Stimulated activated naive CD8-positive, alpha-beta T cell treated with anti-CD3 and anti-CD28 coated beads, Interleukin-15, Interleukin-2, amounts not matched to agents 100 ng/mL and 50 ng/mL, for 24 hours (primary cell): Measurements from ENCODE around the gene RBM20.

ENCODE experiments used
- H3K27ac Mint-ChIP-seq: one replicate; pipeline ENCODE4 v1.8.0; 2021; ENCODE audit warnings: mild to moderate bottlenecking, mixed read lengths
- H3K27me3 Mint-ChIP-seq: one replicate; pipeline ENCODE4 v1.8.0; 2021; ENCODE audit warnings: mixed read lengths
- H3K36me3 Mint-ChIP-seq: one replicate; pipeline ENCODE4 v1.8.0; 2021; ENCODE audit warnings: low read depth, mixed read lengths
- H3K4me1 Mint-ChIP-seq: one replicate; pipeline ENCODE4 v1.8.0; 2021; ENCODE audit warnings: low read depth, mixed read lengths
- H3K4me3 Mint-ChIP-seq: one replicate; pipeline ENCODE4 v1.8.0; 2021; ENCODE audit warnings: mild to moderate bottlenecking, mixed read lengths
- H3K9me3 Mint-ChIP-seq: one replicate; pipeline ENCODE4 v1.8.0; 2021; ENCODE audit warnings: mixed read lengths

Gene RBM20

DNA sequence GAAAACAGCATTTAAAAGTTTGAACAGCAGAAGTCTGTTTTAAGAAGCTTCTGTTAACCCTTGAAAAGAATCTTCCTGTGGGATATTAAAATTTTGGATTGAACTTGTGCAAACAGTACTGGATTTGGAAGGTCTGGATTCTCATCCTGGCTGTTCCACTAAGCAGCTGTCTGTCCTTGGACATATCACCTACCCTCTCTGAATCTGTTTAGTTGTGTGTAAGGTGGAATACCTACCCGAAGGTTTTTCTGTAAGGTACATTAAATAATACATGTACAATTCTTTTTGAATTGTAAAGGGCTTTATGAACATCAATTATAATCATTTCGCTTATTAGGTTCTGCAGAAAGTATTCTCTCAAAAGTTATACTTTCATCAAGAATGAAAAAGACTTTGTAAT, 229.8 kb downstream of the RBM20 start:
- Mint-ChIP-seq H3K27ac (peak overlapping the region; percentile 85), H3K36me3 (peaks cover 18% of the 10 kb centered on the region), H3K4me3 (peak overlapping the region; percentile 87), H3K4me1 (peaks cover 76% of the 10 kb centered on the region), H3K27me3 (no peaks in the 10 kb centered on the region), H3K9me3 (no peaks in the 10 kb centered on the region)

DNA sequence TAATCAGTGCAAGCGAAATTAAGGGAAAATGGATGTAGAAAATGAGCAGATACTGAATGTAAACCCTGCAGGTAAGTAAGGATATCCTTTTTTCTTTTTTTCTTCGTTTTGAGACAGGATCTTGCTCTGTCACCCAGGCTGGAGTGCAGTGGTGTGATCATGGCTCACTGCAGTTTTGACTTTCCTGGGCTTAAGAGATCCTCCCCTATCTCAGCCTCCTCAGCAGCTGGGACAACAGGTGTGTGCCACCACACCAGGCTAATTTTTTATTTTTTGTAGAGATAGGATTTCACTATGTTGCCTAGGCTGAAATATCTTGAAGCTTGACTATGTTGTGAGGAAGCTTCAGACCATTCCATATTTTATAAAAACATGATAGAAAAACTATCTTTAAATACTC, 231.9 kb downstream of the RBM20 start:
- Mint-ChIP-seq H3K36me3 (peaks cover 19% of the 10 kb centered on the region), H3K27ac (peak overlapping the region; percentile 34), H3K9me3 (no peaks in the 10 kb centered on the region), H3K27me3 (no peaks in the 10 kb centered on the region), H3K4me3 (peak overlapping the region; percentile 14), H3K4me1 (peaks cover 76% of the 10 kb centered on the region)

DNA sequence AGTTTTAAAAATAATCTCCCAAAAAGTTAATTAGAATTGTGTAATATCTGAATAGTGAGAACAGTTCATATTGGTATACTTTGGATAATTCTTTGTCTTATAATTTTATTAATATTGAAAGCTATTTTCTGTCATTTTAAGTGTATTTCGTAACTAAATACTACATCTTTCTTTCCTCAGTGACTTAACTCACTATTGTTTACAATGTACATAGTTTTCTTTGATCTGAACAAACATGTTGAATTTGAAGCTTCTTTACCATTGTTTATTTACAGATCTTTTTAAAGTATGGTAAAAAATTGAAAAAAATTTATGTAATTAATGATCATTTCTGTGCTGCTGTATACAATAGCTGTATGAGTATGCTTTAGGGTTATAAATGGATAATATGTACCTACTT, 232.7 kb downstream of the RBM20 start:
- Mint-ChIP-seq H3K27me3 (no peaks in the 10 kb centered on the region), H3K4me3 (no peak overlapping the region), H3K4me1 (peaks cover 76% of the 10 kb centered on the region), H3K36me3 (peaks cover 27% of the 10 kb centered on the region), H3K27ac (no peak overlapping the region), H3K9me3 (no peaks in the 10 kb centered on the region)

DNA sequence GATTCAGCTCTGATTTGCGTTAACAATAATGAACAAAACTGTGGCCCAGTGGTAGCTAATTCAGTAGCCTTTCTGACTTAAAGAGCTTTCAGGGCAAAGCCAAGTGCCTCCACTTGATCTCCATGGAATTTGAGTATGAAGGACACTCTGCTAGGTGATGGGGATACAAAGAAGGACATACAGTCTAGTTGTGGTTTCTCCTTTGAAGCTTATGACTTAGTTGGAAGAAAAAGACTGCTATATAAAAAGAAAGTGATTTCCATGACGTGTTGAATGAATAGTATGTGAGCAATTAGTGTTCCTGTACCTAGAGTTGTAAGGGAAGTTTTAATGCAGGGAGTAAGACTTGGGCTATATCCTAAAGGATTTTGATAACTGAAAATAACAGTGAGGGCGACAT, 235.9 kb downstream of the RBM20 start:
- Mint-ChIP-seq H3K27me3 (no peaks in the 10 kb centered on the region), H3K9me3 (no peaks in the 10 kb centered on the region), H3K4me1 (peaks cover 89% of the 10 kb centered on the region), H3K4me3 (peak overlapping the region; percentile 23), H3K27ac (peak overlapping the region; percentile 53), H3K36me3 (peaks cover 51% of the 10 kb centered on the region)

DNA sequence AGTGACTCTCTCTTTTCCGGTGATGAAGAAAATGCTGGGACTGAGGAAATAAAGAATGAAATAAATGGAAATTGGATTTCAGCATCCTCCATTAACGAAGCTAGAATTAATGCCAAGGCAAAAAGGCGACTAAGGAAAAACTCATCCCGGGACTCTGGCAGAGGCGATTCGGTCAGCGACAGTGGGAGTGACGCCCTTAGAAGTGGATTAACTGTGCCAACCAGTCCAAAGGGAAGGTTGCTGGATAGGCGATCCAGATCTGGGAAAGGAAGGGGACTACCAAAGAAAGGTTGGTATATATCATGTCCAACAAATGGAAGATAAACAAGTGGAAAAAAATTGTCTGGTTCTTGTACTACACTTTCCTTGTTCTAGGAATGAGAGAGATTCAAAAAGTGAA, 237.1 kb downstream of the RBM20 start:
- peaks cover 87% of the 10 kb centered on the region for H3K4me1 Mint-ChIP-seq
- H3K27me3 Mint-ChIP-seq: no peaks in the 10 kb centered on the region
- H3K36me3 Mint-ChIP-seq: peaks cover 51% of the 10 kb centered on the region
- H3K27ac Mint-ChIP-seq: no peak overlapping the region
- peak overlapping the region; percentile 27 for H3K4me3 Mint-ChIP-seq
- no peaks in the 10 kb centered on the region for H3K9me3 Mint-ChIP-seq

DNA sequence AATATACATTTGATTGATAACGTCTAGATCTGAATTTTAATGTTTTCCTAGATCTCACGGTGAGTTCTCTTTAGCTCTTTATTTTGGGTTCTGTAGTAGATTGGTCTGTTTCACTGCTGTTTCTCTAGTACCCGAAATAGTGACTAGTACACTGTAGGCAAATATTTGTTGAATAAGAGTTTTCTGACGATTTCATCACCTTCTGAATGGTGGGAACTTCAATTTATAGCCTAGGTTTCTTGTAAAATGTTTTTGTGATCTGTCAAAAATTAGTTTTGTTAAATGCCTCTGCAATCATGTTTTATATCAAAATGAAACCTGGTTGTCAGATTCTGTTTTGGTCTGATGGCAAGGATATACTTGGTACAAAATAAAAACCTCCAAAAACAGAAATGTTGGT, 237.8 kb downstream of the RBM20 start:
- Mint-ChIP-seq H3K4me1 (peaks cover 88% of the 10 kb centered on the region), H3K36me3 (peaks cover 53% of the 10 kb centered on the region), H3K9me3 (no peaks in the 10 kb centered on the region), H3K27me3 (no peaks in the 10 kb centered on the region), H3K4me3 (peak overlapping the region; percentile 27), H3K27ac (peak overlapping the region; percentile 32)

DNA sequence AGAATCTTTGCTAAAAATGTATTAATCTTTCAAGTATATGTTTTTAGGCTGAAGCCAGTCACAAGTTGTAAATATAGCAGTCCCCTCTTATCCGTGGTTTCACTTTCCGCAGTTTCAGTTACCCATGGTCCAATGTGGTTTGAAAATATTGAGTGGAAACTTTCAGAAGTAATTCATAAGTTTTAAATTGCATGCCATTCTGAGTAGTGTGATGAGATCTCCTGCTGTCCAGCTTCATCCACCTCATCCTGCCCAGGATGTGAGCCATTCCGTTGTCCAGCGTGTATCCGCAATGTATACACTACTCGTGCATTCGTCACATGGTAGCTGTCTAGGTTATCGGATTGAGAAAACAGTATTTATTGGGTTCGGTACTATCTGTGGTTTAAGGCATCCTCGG, 239.8 kb downstream of the RBM20 start:
- Mint-ChIP-seq H3K4me3 (peak overlapping the region; percentile 77), H3K4me1 (peaks cover 80% of the 10 kb centered on the region)

DNA sequence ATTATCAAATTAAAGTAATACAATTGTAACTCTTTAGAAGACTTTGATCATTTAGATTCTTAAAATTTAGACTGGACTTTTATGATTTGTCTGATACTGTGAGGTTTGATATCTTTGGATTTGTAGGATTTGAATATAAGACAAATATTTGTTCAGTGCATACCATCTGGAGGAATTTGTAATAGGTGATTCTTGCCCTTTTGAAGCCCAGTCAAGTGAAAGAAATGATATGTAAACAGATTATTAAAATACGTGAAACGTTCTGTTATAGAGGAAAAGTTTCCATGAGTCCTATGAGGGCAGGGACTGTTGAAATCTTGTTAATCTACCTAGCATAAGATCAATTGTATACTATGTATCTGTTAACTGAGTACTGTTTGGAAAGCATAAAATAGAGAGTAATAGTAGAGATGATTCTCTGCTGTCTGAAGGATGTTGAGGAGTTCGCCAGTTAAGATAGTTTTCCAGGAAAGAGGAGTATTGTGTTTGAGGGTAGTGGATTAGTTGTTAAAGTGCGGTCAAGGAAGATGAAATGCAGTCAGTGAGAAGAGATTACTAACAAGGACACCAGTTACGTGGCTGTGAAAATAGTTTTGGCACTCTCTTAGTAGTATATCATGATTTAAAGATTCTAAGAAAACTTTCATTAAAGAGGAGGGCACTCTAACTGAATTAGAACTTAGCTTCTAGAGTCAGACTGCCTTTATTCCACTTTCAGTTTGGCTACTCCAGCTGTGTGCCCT, 242.0 kb downstream of the RBM20 start:
- peaks cover 67% of the 10 kb centered on the region for H3K4me1 Mint-ChIP-seq
- peak overlapping the region; percentile 46 for H3K4me3 Mint-ChIP-seq
- no peaks in the 10 kb centered on the region for H3K27me3 Mint-ChIP-seq
- peak overlapping the region; percentile 53 for H3K27ac Mint-ChIP-seq
- peaks cover 65% of the 10 kb centered on the region for H3K36me3 Mint-ChIP-seq
- no peaks in the 10 kb centered on the region for H3K9me3 Mint-ChIP-seq

More for the DNA sequence above, 239.8 kb downstream of the RBM20 start:
- Mint-ChIP-seq H3K36me3 (peaks cover 52% of the 10 kb centered on the region), H3K27me3 (no peaks in the 10 kb centered on the region), H3K9me3 (no peaks in the 10 kb centered on the region), H3K27ac (peak overlapping the region; percentile 93)

DNA sequence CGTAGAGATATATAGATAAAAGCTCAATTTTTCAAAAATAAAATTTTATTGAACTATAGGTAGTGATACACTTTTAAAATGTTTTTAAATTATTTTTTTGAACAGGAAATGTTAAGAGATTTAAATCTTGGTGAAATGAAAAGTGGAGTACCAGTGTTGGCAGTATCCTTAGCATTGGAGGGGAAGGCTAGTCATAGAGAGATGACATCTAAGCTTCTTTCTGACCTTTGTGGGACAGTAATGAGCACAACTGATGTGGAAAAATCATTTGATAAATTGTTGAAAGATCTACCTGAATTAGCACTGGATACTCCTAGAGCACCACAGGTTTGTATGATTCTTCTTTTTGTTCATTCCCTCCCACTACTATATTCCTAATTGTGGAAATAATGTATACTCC, 243.4 kb downstream of the RBM20 start:
- no peaks in the 10 kb centered on the region for H3K27me3 Mint-ChIP-seq
- peaks cover 58% of the 10 kb centered on the region for H3K4me1 Mint-ChIP-seq
- H3K9me3 Mint-ChIP-seq: no peaks in the 10 kb centered on the region
- H3K36me3 Mint-ChIP-seq: peaks cover 54% of the 10 kb centered on the region
- no peak overlapping the region for H3K4me3 Mint-ChIP-seq
- H3K27ac Mint-ChIP-seq: peak overlapping the region; percentile 79
